ENCODE results near the gene FOXC2. TPM values are rescaled to one million over a fixed set of nuclear protein-coding genes. Genes with fewer than 3 reads are reported as not detected.

FOXC2 gene
- total RNA-seq, 1 experiment from 2014 or later = 14.9 TPM

DNA sequence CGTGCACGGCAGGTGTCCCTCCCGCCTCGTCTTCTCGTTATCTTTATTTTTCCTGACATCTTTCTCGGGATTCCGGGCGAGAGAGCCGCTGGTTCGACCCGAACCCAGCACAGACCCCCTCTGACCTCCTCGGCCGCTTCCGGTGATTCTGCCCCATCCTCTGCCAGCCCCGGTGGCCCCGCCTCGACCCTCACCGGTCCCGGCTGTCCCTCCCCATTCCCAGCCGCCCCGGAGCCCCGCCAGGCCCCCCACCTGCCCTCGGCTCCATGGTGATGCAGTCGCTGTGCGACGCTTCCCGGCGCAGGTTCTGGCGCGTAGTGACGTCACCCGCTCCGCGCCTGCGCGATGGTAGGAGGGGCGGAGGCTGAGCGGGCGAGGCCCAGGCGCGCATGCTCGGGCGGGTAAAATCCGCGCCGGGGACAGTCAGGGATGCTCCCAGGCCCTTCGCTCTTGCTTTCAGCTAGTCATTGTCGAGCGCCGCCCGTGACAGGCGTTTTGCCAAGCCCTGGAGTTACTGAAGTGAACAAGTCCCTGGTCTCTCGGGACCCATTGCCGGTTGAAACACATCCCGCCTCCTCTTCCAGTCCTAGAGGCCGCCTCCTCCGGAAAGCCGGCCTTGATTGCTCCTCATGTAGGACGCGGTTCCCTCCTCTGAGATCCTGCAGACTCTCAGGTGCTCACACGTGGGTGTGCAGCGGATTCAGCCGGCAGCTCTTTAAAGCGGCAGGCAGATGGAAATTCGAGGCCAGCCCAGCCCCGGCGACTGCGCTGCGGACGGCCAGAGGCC, 11.5 kb upstream of the FOXC2 start, which contains the start of gene MTHFSD:
TSS of gene MTHFSD (minus strand) at position 319 of the 787 bp plus-strand sequence. CDS start at position 268, 51 bp downstream.
- ChIA-PET POLR2A (no interaction called here), CTCF (no interaction called here)
- no TSS peak for BruUV-seq (replicated peaks)
- H3K36me3 ChIP-seq (ENCODE audit: control insufficient read depth, insufficient read depth, low read length) = peaks cover 8% of the 10 kb centered on the region
- TF ChIP-seq, protein P1, sequence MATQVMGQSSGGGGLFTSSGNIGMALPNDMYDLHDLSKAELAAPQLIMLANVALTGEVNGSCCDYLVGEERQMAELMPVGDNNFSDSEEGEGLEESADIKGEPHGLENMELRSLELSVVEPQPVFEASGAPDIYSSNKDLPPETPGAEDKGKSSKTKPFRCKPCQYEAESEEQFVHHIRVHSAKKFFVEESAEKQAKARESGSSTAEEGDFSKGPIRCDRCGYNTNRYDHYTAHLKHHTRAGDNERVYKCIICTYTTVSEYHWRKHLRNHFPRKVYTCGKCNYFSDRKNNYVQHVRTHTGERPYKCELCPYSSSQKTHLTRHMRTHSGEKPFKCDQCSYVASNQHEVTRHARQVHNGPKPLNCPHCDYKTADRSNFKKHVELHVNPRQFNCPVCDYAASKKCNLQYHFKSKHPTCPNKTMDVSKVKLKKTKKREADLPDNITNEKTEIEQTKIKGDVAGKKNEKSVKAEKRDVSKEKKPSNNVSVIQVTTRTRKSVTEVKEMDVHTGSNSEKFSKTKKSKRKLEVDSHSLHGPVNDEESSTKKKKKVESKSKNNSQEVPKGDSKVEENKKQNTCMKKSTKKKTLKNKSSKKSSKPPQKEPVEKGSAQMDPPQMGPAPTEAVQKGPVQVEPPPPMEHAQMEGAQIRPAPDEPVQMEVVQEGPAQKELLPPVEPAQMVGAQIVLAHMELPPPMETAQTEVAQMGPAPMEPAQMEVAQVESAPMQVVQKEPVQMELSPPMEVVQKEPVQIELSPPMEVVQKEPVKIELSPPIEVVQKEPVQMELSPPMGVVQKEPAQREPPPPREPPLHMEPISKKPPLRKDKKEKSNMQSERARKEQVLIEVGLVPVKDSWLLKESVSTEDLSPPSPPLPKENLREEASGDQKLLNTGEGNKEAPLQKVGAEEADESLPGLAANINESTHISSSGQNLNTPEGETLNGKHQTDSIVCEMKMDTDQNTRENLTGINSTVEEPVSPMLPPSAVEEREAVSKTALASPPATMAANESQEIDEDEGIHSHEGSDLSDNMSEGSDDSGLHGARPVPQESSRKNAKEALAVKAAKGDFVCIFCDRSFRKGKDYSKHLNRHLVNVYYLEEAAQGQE (IDR thresholded peaks at IDR 0.05; ENCODE audit: insufficient read depth in 1 of 2, low read depth in 2 of 2, low read length in 1 of 2) = no peak
- TF ChIP-seq POLR2AphosphoS5 (IDR thresholded peaks at IDR 0.05; ENCODE audit: low read depth, low read length) = peak; percentile 83
- DNase-seq (ENCODE audit: low read depth, low spot score) (no peak), ATAC-seq (peak; percentile 97)
- peaks cover 6% of the 10 kb centered on the region for H3K4me1 ChIP-seq (ENCODE audit: control insufficient read depth, insufficient read depth, low read length)
- no peaks in the 10 kb centered on the region for H3K27me3 ChIP-seq (ENCODE audit: control insufficient read depth, insufficient read depth, low read length)
- peak within 1 kb of the TSS; percentile 87 to 89 for H3K4me3 ChIP-seq (ENCODE audit: low read depth in 2 of 2, low read length in 2 of 2)
- intact Hi-C loops (cut with micrococcal nuclease; ENCODE audit: unreplicated experiment) = no loop called here
- no peaks in the 10 kb centered on the region for H3K9me3 ChIP-seq (ENCODE audit: control insufficient read depth, insufficient read depth, low read depth, low read length)
- in situ Hi-C loops (cut with HindIII; ENCODE audit: low pct_unique_long_range_greater_than_20kb, low sequenced_read_pairs) = no loop called here
- H3K27ac ChIP-seq (ENCODE audit: low read length) = peak within 1 kb of the TSS; percentile 90

DNA sequence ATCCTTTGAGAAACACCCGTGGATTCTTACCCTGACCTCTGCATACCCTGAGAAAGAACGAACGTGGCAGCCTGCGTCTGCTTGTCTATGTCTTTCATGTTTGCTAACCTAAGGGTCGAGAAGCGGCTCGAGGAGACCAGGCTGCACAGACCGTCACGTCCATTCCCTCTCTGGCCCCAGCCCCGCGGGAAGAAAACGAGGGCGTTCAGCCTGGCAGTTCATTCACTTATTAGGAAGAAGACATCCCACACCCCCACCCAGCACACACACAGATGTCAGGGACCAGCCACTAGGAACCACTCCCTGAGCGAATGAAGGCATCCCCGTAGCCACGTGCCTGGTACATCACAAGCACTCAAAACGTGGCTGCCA, 10.9 kb upstream of the FOXC2 start:
- DNase-seq (ENCODE audit: low read depth, low spot score) (no peak), ATAC-seq (0 out of 2 replicates have a peak, but pooled peaks have one; percentile 3)
- no peak for TF ChIP-seq POLR2AphosphoS5 (IDR thresholded peaks at IDR 0.05; ENCODE audit: low read depth, low read length)
- no peak for TF ChIP-seq TCF7L2 (IDR thresholded peaks at IDR 0.05; ENCODE audit: low read depth, low read length)
- TF ChIP-seq, protein P2, sequence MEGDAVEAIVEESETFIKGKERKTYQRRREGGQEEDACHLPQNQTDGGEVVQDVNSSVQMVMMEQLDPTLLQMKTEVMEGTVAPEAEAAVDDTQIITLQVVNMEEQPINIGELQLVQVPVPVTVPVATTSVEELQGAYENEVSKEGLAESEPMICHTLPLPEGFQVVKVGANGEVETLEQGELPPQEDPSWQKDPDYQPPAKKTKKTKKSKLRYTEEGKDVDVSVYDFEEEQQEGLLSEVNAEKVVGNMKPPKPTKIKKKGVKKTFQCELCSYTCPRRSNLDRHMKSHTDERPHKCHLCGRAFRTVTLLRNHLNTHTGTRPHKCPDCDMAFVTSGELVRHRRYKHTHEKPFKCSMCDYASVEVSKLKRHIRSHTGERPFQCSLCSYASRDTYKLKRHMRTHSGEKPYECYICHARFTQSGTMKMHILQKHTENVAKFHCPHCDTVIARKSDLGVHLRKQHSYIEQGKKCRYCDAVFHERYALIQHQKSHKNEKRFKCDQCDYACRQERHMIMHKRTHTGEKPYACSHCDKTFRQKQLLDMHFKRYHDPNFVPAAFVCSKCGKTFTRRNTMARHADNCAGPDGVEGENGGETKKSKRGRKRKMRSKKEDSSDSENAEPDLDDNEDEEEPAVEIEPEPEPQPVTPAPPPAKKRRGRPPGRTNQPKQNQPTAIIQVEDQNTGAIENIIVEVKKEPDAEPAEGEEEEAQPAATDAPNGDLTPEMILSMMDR (IDR thresholded peaks at IDR 0.05) = no peak
- TF ChIP-seq SIN3A (IDR thresholded peaks at IDR 0.05; ENCODE audit: borderline replicate concordance, insufficient read depth, low read depth, low read length) = no peak
- TF ChIP-seq, protein P1 (IDR thresholded peaks at IDR 0.05; ENCODE audit: insufficient read depth in 1 of 2, low read depth in 2 of 2, low read length in 1 of 2) = no peak
- no TSS peak for BruUV-seq (replicated peaks)
- Histone ChIP-seq H3K27me3 (ENCODE audit: control insufficient read depth, insufficient read depth, low read length) (no peaks in the 10 kb centered on the region), H3K4me3 (ENCODE audit: low read depth in 2 of 2, low read length in 2 of 2) (peak overlapping the region; percentile 87 to 89), H3K36me3 (ENCODE audit: control insufficient read depth, insufficient read depth, low read length) (peaks cover 5% of the 10 kb centered on the region), H3K4me1 (ENCODE audit: control insufficient read depth, insufficient read depth, low read length) (peaks cover 6% of the 10 kb centered on the region), H3K9me3 (ENCODE audit: control insufficient read depth, insufficient read depth, low read depth, low read length) (no peaks in the 10 kb centered on the region), H3K27ac (ENCODE audit: low read length) (peak overlapping the region; percentile 90)
- ChIA-PET CTCF (no interaction called here), POLR2A (no interaction called here)
- intact Hi-C loops (cut with micrococcal nuclease; ENCODE audit: unreplicated experiment) (no loop called here), in situ Hi-C loops (cut with HindIII; ENCODE audit: low pct_unique_long_range_greater_than_20kb, low sequenced_read_pairs) (no loop called here)

Data from Panc1 (cell line).